Measurements from ENCODE around the gene IMMP2L. TPM values are rescaled to one million over a fixed set of nuclear protein-coding genes. Genes with fewer than 3 reads are reported as not detected.

Gene IMMP2L
- total and polyA plus RNA-seq, 2 of the 8 experiments (the other 6 are each of a cell fraction or from before 2014, with no cell fraction given): 2.3 to 10.1 TPM

DNA sequence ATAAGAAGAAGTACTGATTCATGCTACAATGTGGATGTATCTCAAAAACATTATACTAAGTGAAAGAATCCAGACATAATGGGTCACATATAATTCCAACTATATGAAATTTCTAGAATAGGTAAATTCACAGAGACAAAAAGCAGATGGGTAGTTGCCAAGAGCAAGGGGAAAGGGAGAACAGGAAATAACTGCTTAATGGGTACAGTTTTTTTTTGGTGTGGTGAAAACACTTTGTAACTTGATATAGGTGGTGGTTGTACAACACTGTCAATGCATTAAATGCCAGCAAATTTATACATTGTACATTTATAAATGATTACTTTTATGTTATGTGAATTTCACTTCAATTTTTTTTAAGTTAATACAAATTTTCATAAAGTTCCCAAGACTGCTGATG is 490.7 kb downstream of the IMMP2L start:
- TF ChIP-seq, protein P1, sequence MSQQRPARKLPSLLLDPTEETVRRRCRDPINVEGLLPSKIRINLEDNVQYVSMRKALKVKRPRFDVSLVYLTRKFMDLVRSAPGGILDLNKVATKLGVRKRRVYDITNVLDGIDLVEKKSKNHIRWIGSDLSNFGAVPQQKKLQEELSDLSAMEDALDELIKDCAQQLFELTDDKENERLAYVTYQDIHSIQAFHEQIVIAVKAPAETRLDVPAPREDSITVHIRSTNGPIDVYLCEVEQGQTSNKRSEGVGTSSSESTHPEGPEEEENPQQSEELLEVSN (IDR thresholded peaks at IDR 0.05): no peak
- TF ChIP-seq RBBP5 (IDR thresholded peaks at IDR 0.05; ENCODE audit: borderline replicate concordance, low read depth, low read length) (no peak), TAF7 (optimal IDR thresholded peaks at IDR 0.05; ENCODE audit: borderline replicate concordance, low read depth, low read length) (no peak), CTBP2 (IDR thresholded peaks at IDR 0.05; ENCODE audit: borderline replicate concordance, insufficient read depth, insufficient read length, low read length) (no peak), SP2 (IDR thresholded peaks at IDR 0.05; ENCODE audit: low read length) (no peak)
- Histone ChIP-seq H4K20me1 (replicated peaks in 1 of 2; ENCODE audit: control insufficient read depth in 1 of 2, insufficient read depth in 2 of 2, low read length in 2 of 2) (no peaks in the 10 kb centered on the region), H3K9ac (replicated peaks in 1 of 4; ENCODE audit: extremely low read depth in 1 of 4, low read depth in 3 of 4, low read length in 3 of 4) (no peak overlapping the region), H3K27ac (ENCODE audit: low read depth, low read length) (no peak overlapping the region), H3K4me3 (ENCODE audit: extremely low read depth in 1 of 4, insufficient read depth in 2 of 4, low read depth in 3 of 4, low read length in 4 of 4) (no peak overlapping the region), H2BK20ac (ENCODE audit: low read length) (no peak overlapping the region), H4K5ac (ENCODE audit: insufficient read length, low read depth, low read length) (no peak overlapping the region), H2BK5ac (ENCODE audit: low read depth, low read length) (no peak overlapping the region), H4K8ac (ENCODE audit: extremely low read depth, insufficient read depth, low read length) (no peak overlapping the region), H3K23me2 (ENCODE audit: low read depth, low read length) (no peaks in the 10 kb centered on the region), H3K36me3 (ENCODE audit: control insufficient read depth in 2 of 4, insufficient read depth in 4 of 4, low read length in 3 of 4) (no peaks in the 10 kb centered on the region), H2BK12ac (ENCODE audit: low read depth, low read length) (no peak overlapping the region), H3K4me1 (replicated peaks in 1 of 4; ENCODE audit: control insufficient read depth in 3 of 4, insufficient read depth in 4 of 4, low read length in 3 of 4) (no peaks in the 10 kb centered on the region), H3K56ac (replicated peaks; ENCODE audit: insufficient read length, low read depth, low read length) (no peak overlapping the region), H4K91ac (replicated peaks; ENCODE audit: insufficient read length, low read length) (no peak overlapping the region), H3K79me2 (ENCODE audit: control insufficient read depth in 1 of 2, insufficient read depth in 2 of 2, low read length in 2 of 2) (no peaks in the 10 kb centered on the region), H2BK15ac (ENCODE audit: low read length) (no peak overlapping the region), H3K4me2 (ENCODE audit: insufficient read depth in 1 of 2, low read depth in 2 of 2, low read length in 2 of 2) (no peak overlapping the region), H3K79me1 (ENCODE audit: low read depth, low read length) (no peaks in the 10 kb centered on the region), H2AK5ac (ENCODE audit: low read depth, low read length) (no peak overlapping the region), H3K9me3 (ENCODE audit: insufficient read depth in 2 of 2, low read depth in 1 of 2, low read length in 1 of 2) (no peaks in the 10 kb centered on the region), H2BK120ac (replicated peaks; ENCODE audit: low read depth, low read length) (no peak overlapping the region), H3K27me3 (replicated peaks in 1 of 4; ENCODE audit: control insufficient read depth in 3 of 4, extremely low read depth in 1 of 4, insufficient read depth in 3 of 4, low read length in 3 of 4) (no peaks in the 10 kb centered on the region), H3K14ac (ENCODE audit: insufficient read length) (no peak overlapping the region), H3K23ac (ENCODE audit: insufficient read length) (no peak overlapping the region), H2AFZ (ENCODE audit: low read length) (no peak overlapping the region), H3K18ac (ENCODE audit: extremely low read depth, low read length) (no peak overlapping the region), H3K4ac (replicated peaks; ENCODE audit: insufficient read length, low read depth, low read length) (no peak overlapping the region)
- DNase-seq (ENCODE audit: low read depth in 1 of 2, low spot score in 2 of 2) (no peak), FAIRE-seq (no peak)
- POLR2A ChIA-PET (ENCODE audit: partially characterized antibody): no interaction called here
- CTCF ChIA-PET (ENCODE audit: partially characterized antibody): no interaction called here

Data from H1 (cell line).